Nephron progenitor cell (in vitro differentiated cells): ENCODE measurements around the gene BRD3.
A peak's percentile ranks its signal among the peaks of the same experiment; 100 is the strongest.

Experiments used
- DNase-seq: peaks from one replicate; pipeline ENCODE4 v3.0.0; 2021
- H3K27ac Mint-ChIP-seq: 2 replicates; pipeline ENCODE4 v1.8.0; 2021; ENCODE audit warnings: mild to moderate bottlenecking, moderate library complexity, mixed read lengths
- H3K27me3 Mint-ChIP-seq: 2 replicates; pipeline ENCODE4 v1.8.0; 2021; ENCODE audit warnings: mild to moderate bottlenecking, low read depth, mixed read lengths; ENCODE audit not compliant: poor library complexity
- H3K36me3 Mint-ChIP-seq: 2 replicates; pipeline ENCODE4 v1.8.0; 2021; ENCODE audit warnings: low read depth, mixed read lengths
- H3K4me1 Mint-ChIP-seq: 2 replicates; pipeline ENCODE4 v1.8.0; 2021; ENCODE audit warnings: mixed read lengths
- H3K4me3 Mint-ChIP-seq: 2 replicates; pipeline ENCODE4 v1.8.0; 2021; ENCODE audit warnings: mild to moderate bottlenecking, moderate library complexity, mixed read lengths
- H3K9me3 Mint-ChIP-seq: 2 replicates; pipeline ENCODE4 v1.8.0; 2021; ENCODE audit warnings: mild to moderate bottlenecking, moderate library complexity, mixed read lengths
- CTCF ChIP-seq: fragments of 200-600 bp; sonication (generic); IDR thresholded peaks from 2 replicates; pipeline ENCODE4 v1.5.0; 2021; ENCODE audit warnings: antibody characterized with exemption

Gene BRD3

GRCh38 chr9:134033516-134034214 is 34.2 kb downstream of the BRD3 start:
- H3K27me3 Mint-ChIP-seq: no peaks in the 10 kb centered on the region
- H3K27ac Mint-ChIP-seq: peak overlapping the region; percentile 18
- H3K4me3 Mint-ChIP-seq: no peak overlapping the region
- no peak for DNase-seq
- H3K4me1 Mint-ChIP-seq: peaks cover 8% of the 10 kb centered on the region
- H3K9me3 Mint-ChIP-seq: peaks cover 10% of the 10 kb centered on the region
- TF ChIP-seq CTCF: no peak
- H3K36me3 Mint-ChIP-seq: peaks cover 64% of the 10 kb centered on the region

GRCh38 chr9:134032456-134033222 is 35.2 kb downstream of the BRD3 start:
- Mint-ChIP-seq H3K27me3 (no peaks in the 10 kb centered on the region), H3K4me3 (no peak overlapping the region), H3K9me3 (peaks cover under 1% of the 10 kb centered on the region), H3K27ac (peak overlapping the region; percentile 51), H3K4me1 (peaks cover 8% of the 10 kb centered on the region), H3K36me3 (peaks cover 64% of the 10 kb centered on the region)
- DNase-seq: no peak
- TF ChIP-seq CTCF: no peak

GRCh38 chr9:134031783-134032182 is 36.0 kb downstream of the BRD3 start:
- no peak for DNase-seq
- Mint-ChIP-seq H3K27ac (no peak overlapping the region), H3K4me3 (no peak overlapping the region), H3K27me3 (no peaks in the 10 kb centered on the region), H3K36me3 (peaks cover 63% of the 10 kb centered on the region), H3K9me3 (no peaks in the 10 kb centered on the region), H3K4me1 (peaks cover 12% of the 10 kb centered on the region)
- no peak for TF ChIP-seq CTCF

- no peak for TF ChIP-seq CTCF
- Mint-ChIP-seq H3K27ac (peak overlapping the region; percentile 95), H3K4me3 (no peak overlapping the region), H3K36me3 (peaks cover 56% of the 10 kb centered on the region), H3K4me1 (peaks cover 21% of the 10 kb centered on the region), H3K27me3 (no peaks in the 10 kb centered on the region), H3K9me3 (no peaks in the 10 kb centered on the region)
- no peak for DNase-seq
Measured at GRCh38 chr9:134030821-134031470, 36.9 kb downstream of the BRD3 start.

- Mint-ChIP-seq H3K36me3 (peaks cover 42% of the 10 kb centered on the region), H3K27ac (peak overlapping the region; percentile 36), H3K9me3 (no peaks in the 10 kb centered on the region), H3K27me3 (no peaks in the 10 kb centered on the region), H3K4me1 (peaks cover 25% of the 10 kb centered on the region), H3K4me3 (no peak overlapping the region)
- no peak for DNase-seq
- no peak for TF ChIP-seq CTCF
Measured at GRCh38 chr9:134029248-134030226, 38.3 kb downstream of the BRD3 start.
